Transverse colon (tissue), 3 donors: ENCODE data around the gene RNF144A.

Experiments used
- POLR2A ChIP-seq: fragments of 450-650 bp; IDR thresholded peaks from one replicate; pipeline ENCODE4 v1.6.1; 2016; ENCODE audit warnings: antibody characterized with exemption, mild to moderate bottlenecking, moderate library complexity
- TF ChIP-seq, protein P1 (sequence below), 5 experiments: fragments of 200-600 bp in 3 of 5; fragments of 450-650 bp in 2 of 5; sonication (generic) in 3 of 5; IDR thresholded peaks; 1 replicate in 2 of 5; 2 replicates in 3 of 5; pipeline ENCODE4 v1.5.1; 2016 to 2017; ENCODE audit warnings: antibody characterized with exemption in 5 of 5, inconsistent platforms in 3 of 5, mild to moderate bottlenecking in 2 of 5, moderate library complexity in 1 of 5

- TF ChIP-seq POLR2A: no peak
- TF ChIP-seq, protein P1, sequence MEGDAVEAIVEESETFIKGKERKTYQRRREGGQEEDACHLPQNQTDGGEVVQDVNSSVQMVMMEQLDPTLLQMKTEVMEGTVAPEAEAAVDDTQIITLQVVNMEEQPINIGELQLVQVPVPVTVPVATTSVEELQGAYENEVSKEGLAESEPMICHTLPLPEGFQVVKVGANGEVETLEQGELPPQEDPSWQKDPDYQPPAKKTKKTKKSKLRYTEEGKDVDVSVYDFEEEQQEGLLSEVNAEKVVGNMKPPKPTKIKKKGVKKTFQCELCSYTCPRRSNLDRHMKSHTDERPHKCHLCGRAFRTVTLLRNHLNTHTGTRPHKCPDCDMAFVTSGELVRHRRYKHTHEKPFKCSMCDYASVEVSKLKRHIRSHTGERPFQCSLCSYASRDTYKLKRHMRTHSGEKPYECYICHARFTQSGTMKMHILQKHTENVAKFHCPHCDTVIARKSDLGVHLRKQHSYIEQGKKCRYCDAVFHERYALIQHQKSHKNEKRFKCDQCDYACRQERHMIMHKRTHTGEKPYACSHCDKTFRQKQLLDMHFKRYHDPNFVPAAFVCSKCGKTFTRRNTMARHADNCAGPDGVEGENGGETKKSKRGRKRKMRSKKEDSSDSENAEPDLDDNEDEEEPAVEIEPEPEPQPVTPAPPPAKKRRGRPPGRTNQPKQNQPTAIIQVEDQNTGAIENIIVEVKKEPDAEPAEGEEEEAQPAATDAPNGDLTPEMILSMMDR (IDR thresholded peaks at IDR 0.05): no peak
These were observed 41.5 kb downstream of the RNF144A start for GRCh38 chr2:6958616-6959235.
